Neural progenitor cell (in vitro differentiated cells): ENCODE data around the gene DTNB. TPM values are rescaled to one million over a fixed set of nuclear protein-coding genes. Genes with fewer than 3 reads are reported as not detected.

Experiments used
- DNase-seq: peaks from one replicate; pipeline ENCODE4 v3.0.0-alpha.2; 2016; ENCODE audit warnings: low spot score
- H2AFZ ChIP-seq: fragments of 200-600 bp; sonication (generic); replicated peaks from 2 replicates; pipeline ENCODE4 v1.6.1; 2016; ENCODE audit warnings: antibody characterized with exemption
- H3F3A ChIP-seq: fragments of 200-600 bp; sonication (generic); 2 replicates; pipeline ENCODE4 v1.6.1; 2016; ENCODE audit warnings: antibody characterized with exemption, low read depth
- H3K27ac ChIP-seq: fragments of 200-600 bp; sonication (generic); 2 replicates; pipeline ENCODE4 v1.5.1; 2016; ENCODE audit warnings: mild to moderate bottlenecking
- H3K27me3 ChIP-seq: fragments of 200-600 bp; sonication (generic); 2 replicates; pipeline ENCODE4 v1.6.1; 2016; ENCODE audit warnings: mild to moderate bottlenecking, moderate library complexity
- H3K36me3 ChIP-seq: fragments of 200-600 bp; sonication (generic); 2 replicates; pipeline ENCODE4 v1.5.1; 2016
- H3K4me1 ChIP-seq: fragments of 200-600 bp; sonication (generic); 2 replicates; pipeline ENCODE4 v1.6.1; 2016; ENCODE audit warnings: mixed run types
- H3K4me2 ChIP-seq: fragments of 200-600 bp; sonication (generic); 2 replicates; pipeline ENCODE4 v1.6.1; 2016
- H3K4me3 ChIP-seq: fragments of 200-600 bp; sonication (generic); 2 replicates; pipeline ENCODE4 v1.5.1; 2016
- H3K79me2 ChIP-seq: fragments of 200-600 bp; sonication (generic); 2 replicates; pipeline ENCODE4 v1.6.1; 2016; ENCODE audit warnings: low read depth
- H3K9ac ChIP-seq: fragments of 200-600 bp; sonication (generic); 2 replicates; pipeline ENCODE4 v1.6.1; 2016
- H3K9me3 ChIP-seq: fragments of 200-600 bp; sonication (generic); 2 replicates; pipeline ENCODE4 v1.5.1; 2016; ENCODE audit warnings: low read depth
- H4K20me1 ChIP-seq: fragments of 200-600 bp; sonication (generic); 2 replicates; pipeline ENCODE4 v1.6.1; 2016; ENCODE audit warnings: low read depth
- H3K27ac Mint-ChIP-seq: 3 replicates; pipeline ENCODE4 v1.8.0; 2021; ENCODE audit warnings: mixed read lengths
- H3K27me3 Mint-ChIP-seq: 2 replicates; pipeline ENCODE4 v1.8.0; 2022; ENCODE audit warnings: low read depth, mild to moderate bottlenecking, inconsistent platforms, moderate library complexity, mixed read lengths; ENCODE audit not compliant: insufficient read depth
- H3K36me3 Mint-ChIP-seq: 3 replicates; pipeline ENCODE4 v1.8.0; 2021; ENCODE audit warnings: mixed read lengths
- H3K4me1 Mint-ChIP-seq: 3 replicates; pipeline ENCODE4 v1.8.0; 2021; ENCODE audit warnings: mixed read lengths
- H3K4me3 Mint-ChIP-seq: 3 replicates; pipeline ENCODE4 v1.8.0; 2021; ENCODE audit warnings: mild to moderate bottlenecking, moderate library complexity, mixed read lengths
- H3K9me3 Mint-ChIP-seq: 3 replicates; pipeline ENCODE4 v1.8.0; 2020; ENCODE audit warnings: mixed read lengths
- EZH2 ChIP-seq: fragments of 200-600 bp; sonication (generic); IDR thresholded peaks from 2 replicates; pipeline ENCODE4 v1.6.1; 2017; ENCODE audit warnings: antibody characterized with exemption, mild to moderate bottlenecking, moderate library complexity
- EZH2phosphoT487 ChIP-seq: fragments of 200-600 bp; sonication (generic); IDR thresholded peaks from 2 replicates; pipeline ENCODE4 v1.6.1; 2017; ENCODE audit warnings: antibody characterized with exemption
- total RNA-seq: library from RNA; depleted of rRNA; stranded (reverse); fragments of >200 nt; gene quantifications from 2 replicates; pipeline ENCODE4 v1.2.3, GENCODE V29; 2015; ENCODE audit warnings: low replicate concordance
- TF ChIP-seq, protein P1 (sequence below): fragments of 200-600 bp; sonication (generic); IDR thresholded peaks from 2 replicates; pipeline ENCODE4 v1.5.1; 2017; ENCODE audit warnings: antibody characterized with exemption, mild to moderate bottlenecking

Gene DTNB
- total RNA-seq, 1 donor from 2014 or later: 27.1 TPM

- H3K4me1 ChIP-seq: no peaks in the 10 kb centered on the region
- H3K36me3 ChIP-seq: no peaks in the 10 kb centered on the region
- Mint-ChIP-seq H3K36me3 (peaks cover 4% of the 10 kb centered on the region), H3K27me3 (no peaks in the 10 kb centered on the region), H3K4me1 (no peaks in the 10 kb centered on the region), H3K27ac (no peak overlapping the region), H3K4me3 (no peak overlapping the region), H3K9me3 (peaks cover 2% of the 10 kb centered on the region)
- H3K27ac ChIP-seq: no peak overlapping the region
- no peaks in the 10 kb centered on the region for H3K27me3 ChIP-seq
- no peak overlapping the region for H3K4me3 ChIP-seq
- no peaks in the 10 kb centered on the region for H3K79me2 ChIP-seq
- no peaks in the 10 kb centered on the region for H3K9me3 ChIP-seq
- no peak overlapping the region for H2AFZ ChIP-seq
- H3F3A ChIP-seq: no peaks in the 10 kb centered on the region
- TF ChIP-seq, protein P1, sequence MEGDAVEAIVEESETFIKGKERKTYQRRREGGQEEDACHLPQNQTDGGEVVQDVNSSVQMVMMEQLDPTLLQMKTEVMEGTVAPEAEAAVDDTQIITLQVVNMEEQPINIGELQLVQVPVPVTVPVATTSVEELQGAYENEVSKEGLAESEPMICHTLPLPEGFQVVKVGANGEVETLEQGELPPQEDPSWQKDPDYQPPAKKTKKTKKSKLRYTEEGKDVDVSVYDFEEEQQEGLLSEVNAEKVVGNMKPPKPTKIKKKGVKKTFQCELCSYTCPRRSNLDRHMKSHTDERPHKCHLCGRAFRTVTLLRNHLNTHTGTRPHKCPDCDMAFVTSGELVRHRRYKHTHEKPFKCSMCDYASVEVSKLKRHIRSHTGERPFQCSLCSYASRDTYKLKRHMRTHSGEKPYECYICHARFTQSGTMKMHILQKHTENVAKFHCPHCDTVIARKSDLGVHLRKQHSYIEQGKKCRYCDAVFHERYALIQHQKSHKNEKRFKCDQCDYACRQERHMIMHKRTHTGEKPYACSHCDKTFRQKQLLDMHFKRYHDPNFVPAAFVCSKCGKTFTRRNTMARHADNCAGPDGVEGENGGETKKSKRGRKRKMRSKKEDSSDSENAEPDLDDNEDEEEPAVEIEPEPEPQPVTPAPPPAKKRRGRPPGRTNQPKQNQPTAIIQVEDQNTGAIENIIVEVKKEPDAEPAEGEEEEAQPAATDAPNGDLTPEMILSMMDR: no peak
- TF ChIP-seq EZH2: no peak
- TF ChIP-seq EZH2phosphoT487: no peak
- H3K4me2 ChIP-seq: no peak overlapping the region
- H4K20me1 ChIP-seq: no peaks in the 10 kb centered on the region
- DNase-seq: no peak
- no peak overlapping the region for H3K9ac ChIP-seq
Observed at GRCh38 chr2:25514043-25514637, 159.2 kb downstream of the DTNB start.

- H3K27ac Mint-ChIP-seq: no peak overlapping the region
- Histone ChIP-seq H3K79me2 (no peaks in the 10 kb centered on the region), H3K4me2 (no peak overlapping the region), H3K27ac (no peak overlapping the region), H3K9ac (no peak overlapping the region), H3K36me3 (no peaks in the 10 kb centered on the region), H3K27me3 (no peaks in the 10 kb centered on the region), H3K9me3 (no peaks in the 10 kb centered on the region), H2AFZ (no peak overlapping the region), H3F3A (no peaks in the 10 kb centered on the region), H3K4me3 (no peak overlapping the region), H4K20me1 (no peaks in the 10 kb centered on the region), H3K4me1 (no peaks in the 10 kb centered on the region)
- peaks cover 4% of the 10 kb centered on the region for H3K36me3 Mint-ChIP-seq
- no peaks in the 10 kb centered on the region for H3K27me3 Mint-ChIP-seq
- H3K9me3 Mint-ChIP-seq: peaks cover 2% of the 10 kb centered on the region
- DNase-seq: no peak
- no peaks in the 10 kb centered on the region for H3K4me1 Mint-ChIP-seq
- TF ChIP-seq, protein P1: no peak
- TF ChIP-seq EZH2phosphoT487: no peak
- no peak for TF ChIP-seq EZH2
- H3K4me3 Mint-ChIP-seq: no peak overlapping the region
Observed at GRCh38 chr2:25512707-25513106, 160.7 kb downstream of the DTNB start.

DNA sequence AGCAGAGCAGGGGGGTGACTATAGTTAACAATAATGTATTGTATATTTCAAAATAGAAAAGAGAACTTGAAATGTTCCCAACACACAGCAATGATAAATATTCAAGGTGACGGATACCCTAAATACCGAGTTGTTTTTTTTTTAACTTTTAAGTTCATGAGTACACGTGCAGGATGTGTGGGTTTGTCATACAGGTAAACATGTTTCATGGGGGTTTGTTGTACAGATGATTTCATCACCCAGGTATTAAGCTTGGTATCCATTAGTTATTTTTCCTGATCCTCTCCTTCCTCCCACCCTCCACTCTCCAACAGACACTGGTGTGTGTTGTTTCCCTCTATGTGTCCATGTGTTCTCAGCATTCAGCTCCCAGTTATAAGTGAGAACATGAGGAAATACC is 167.2 kb downstream of the DTNB start:
- TF ChIP-seq, protein P1: no peak
- TF ChIP-seq EZH2phosphoT487 (no peak), EZH2 (no peak)
- DNase-seq: no peak
- Histone ChIP-seq H2AFZ (no peak overlapping the region), H4K20me1 (no peaks in the 10 kb centered on the region), H3K4me1 (no peaks in the 10 kb centered on the region), H3K27ac (no peak overlapping the region), H3K4me2 (no peak overlapping the region), H3K9ac (no peak overlapping the region), H3K36me3 (no peaks in the 10 kb centered on the region), H3K4me3 (no peak overlapping the region), H3K9me3 (no peaks in the 10 kb centered on the region), H3K79me2 (no peaks in the 10 kb centered on the region), H3K27me3 (no peaks in the 10 kb centered on the region), H3F3A (no peaks in the 10 kb centered on the region)
- Mint-ChIP-seq H3K27me3 (no peaks in the 10 kb centered on the region), H3K36me3 (peaks cover 3% of the 10 kb centered on the region), H3K4me1 (no peaks in the 10 kb centered on the region), H3K27ac (no peak overlapping the region), H3K9me3 (peaks cover 2% of the 10 kb centered on the region), H3K4me3 (no peak overlapping the region)
